Measurements from ENCODE around the gene TNFRSF12A.
"Not testable (repeated sequence)": the region's sequence is repeated elsewhere in the genome, so short reads cannot be mapped to it uniquely, and the experiment has no call there.

Gene TNFRSF12A

DNA sequence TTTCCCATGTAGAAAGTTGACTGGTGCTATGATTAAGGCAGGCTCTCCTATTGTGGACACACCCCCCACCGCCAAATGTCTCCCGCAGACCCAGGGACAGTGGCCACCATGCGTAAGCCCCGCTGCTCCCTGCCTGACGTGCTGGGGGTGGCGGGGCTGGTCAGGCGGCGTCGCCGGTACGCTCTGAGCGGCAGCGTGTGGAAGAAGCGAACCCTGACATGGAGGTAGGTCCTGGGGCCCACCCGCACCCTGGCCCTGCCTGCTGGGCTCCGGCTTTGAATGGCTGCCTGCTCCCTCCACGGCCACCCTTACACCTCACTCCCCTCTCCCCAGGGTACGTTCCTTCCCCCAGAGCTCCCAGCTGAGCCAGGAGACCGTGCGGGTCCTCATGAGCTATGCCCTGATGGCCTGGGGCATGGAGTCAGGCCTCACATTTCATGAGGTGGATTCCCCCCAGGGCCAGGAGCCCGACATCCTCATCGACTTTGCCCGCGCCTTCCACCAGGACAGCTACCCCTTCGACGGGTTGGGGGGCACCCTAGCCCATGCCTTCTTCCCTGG lies 29.8 kb downstream of the TNFRSF12A start:
- DNase-seq (ENCODE audit: low spot score): no peak

- DNase-seq (ENCODE audit: low spot score): no peak
These were observed 30.3 kb downstream of the TNFRSF12A start for GRCh38 chr16:3050487-3050886.

- no peak for DNase-seq (ENCODE audit: low spot score)
These were observed 30.8 kb downstream of the TNFRSF12A start for GRCh38 chr16:3051009-3051408.

- DNase-seq (ENCODE audit: low spot score): no peak
These were observed 31.3 kb downstream of the TNFRSF12A start for GRCh38 chr16:3051494-3051893.

DNA sequence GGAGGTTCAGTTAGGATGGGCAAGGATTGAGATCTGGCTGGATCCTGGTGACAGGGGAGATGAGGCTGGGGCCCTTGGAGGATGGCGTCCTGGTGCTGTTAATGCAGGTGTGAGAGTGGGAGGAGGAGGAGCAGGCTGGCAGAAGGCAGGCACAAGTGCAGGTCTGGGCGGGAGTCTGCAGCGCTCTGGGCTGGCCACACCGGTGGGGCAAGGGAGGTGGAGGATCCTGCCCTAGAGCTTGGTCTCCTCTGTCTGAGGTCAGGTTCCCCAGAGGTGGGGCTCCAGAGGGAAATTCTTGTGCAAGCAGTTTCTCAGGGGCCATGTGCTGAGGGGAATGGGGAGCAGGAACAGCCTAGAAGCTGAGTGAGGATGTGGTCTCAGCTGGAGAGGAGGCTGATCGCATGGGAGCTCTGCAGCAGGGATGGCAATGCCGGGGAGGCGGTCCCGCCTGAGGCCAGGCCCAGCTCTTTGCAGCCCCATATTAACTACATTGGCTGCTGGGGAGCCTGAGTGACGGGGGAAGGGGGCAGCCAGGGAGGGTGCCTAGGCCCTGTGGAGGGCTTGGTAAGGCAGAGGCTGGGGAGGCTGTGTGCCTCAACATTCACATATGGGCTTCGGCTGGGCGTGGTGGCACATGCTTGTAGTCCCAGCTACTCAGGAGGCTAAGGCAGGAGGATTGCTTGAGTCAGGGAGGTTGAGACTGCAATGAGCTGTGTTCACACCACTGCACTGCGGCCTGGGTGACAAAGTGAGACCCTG lies 32.6 kb downstream of the TNFRSF12A start:
- DNase-seq (ENCODE audit: low spot score): not testable (repeated sequence)

GRCh38 chr16:3053330-3053710 lies 33.2 kb downstream of the TNFRSF12A start:
- DNase-seq (ENCODE audit: low spot score): not testable (repeated sequence)

DNA sequence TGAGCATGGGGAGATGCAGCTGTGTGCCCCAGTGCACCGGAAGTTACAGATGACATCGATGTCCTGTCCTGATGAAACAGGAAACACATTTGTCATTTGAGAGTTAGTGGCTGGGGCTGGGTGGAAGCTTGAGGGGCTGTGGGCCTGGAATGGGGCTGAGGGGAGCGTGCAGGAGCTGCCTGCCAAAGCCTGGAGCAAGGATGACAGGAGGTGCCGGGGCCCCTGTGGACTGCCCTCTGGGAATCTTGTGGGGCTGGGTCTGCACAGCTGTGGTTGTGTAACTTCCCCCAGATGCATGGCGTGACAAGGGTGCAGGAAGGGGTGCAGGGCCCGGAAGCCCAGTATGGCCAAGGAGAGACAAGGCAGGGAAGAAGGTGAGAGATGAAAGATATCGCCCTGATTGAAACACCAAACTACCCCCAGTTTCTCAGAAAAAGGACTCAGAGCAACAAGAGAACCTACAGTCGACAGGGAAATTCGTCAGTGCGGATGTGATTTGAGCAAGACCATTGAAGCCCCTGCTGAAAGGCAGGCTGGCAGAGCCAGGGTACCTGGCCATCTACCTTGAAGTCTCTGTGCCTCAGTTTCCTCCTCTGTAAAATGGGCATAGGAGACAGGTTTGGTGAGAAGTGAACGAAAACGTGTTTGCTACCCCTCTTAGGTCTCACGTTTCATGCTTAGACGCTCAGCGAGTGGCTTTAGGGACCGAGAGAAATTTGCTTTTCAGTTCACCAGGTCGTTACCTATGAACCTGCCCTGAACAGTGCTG lies 35.0 kb downstream of the TNFRSF12A start:
- DNase-seq (ENCODE audit: low spot score): no peak

- not testable (repeated sequence) for DNase-seq (ENCODE audit: low spot score)
These were observed 35.6 kb downstream of the TNFRSF12A start for GRCh38 chr16:3055734-3056115.

DNA sequence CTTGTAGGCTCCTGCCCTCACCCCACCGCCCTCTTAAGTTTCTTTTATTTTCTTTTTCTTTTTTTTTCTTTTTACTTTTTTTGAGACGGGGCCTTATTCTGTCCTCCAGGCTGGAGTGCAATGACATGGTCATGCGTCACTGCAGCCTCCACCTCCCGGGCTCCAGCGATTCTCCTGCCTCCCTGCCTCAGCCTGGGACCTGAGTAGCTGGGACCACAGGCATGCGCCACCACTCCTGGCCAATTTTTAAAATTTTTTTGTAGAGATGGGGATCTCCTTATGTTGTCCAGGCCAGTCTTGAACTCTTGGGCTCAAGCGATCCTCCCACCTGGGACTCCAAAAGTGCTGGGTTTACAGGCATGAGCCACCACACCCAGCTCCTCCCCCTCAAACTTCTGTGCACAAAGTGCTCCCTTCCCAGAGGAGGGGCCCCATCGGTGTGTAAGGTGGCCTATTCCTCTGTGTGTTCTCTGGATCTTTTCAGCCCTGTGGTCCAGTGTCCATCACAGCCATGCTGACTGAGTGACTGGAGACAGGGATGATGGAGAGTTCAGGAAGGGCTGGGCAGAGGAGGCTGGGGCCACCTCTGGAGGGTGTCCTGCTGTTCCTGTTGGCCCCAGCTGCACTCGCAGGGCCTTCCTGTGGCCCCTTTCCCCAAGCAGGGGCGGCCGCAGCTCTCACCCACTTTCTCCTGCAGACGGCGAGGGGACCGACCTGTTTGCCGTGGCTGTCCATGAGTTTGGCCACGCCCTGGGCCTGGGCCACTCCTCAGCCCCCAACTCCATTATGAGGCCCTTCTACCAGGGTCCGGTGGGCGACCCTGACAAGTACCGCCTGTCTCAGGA lies 36.4 kb downstream of the TNFRSF12A start:
- no peak for DNase-seq (ENCODE audit: low spot score)

GRCh38 chr16:3057181-3058138 lies 37.3 kb downstream of the TNFRSF12A start:
- no peak for DNase-seq (ENCODE audit: low spot score)

DNA sequence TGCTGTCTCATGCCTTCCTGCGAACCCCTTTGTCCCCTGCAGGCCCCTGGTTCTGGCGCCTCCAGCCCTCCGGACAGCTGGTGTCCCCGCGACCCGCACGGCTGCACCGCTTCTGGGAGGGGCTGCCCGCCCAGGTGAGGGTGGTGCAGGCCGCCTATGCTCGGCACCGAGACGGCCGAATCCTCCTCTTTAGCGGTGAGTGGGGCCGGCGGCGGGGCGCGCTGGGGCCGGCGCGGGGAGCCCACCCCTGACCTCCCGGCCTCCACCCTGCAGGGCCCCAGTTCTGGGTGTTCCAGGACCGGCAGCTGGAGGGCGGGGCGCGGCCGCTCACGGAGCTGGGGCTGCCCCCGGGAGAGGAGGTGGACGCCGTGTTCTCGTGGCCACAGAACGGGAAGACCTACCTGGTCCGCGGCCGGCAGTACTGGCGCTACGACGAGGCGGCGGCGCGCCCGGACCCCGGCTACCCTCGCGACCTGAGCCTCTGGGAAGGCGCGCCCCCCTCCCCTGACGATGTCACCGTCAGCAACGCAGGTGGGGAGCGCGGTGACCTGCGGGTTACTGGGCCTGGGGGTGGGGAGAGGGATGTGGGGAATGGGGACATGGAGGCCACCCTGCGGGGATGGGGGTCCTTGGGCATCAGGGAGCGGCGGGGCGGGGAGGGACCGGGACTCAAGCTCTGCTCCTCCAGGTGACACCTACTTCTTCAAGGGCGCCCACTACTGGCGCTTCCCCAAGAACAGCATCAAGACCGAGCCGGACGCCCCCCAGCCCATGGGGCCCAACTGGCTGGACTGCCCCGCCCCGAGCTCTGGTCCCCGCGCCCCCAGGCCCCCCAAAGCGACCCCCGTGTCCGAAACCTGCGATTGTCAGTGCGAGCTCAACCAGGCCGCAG lies 38.2 kb downstream of the TNFRSF12A start:
- DNase-seq (ENCODE audit: low spot score): no peak

- peak; percentile 94 for DNase-seq (ENCODE audit: low spot score)
These were observed 39.0 kb downstream of the TNFRSF12A start for GRCh38 chr16:3059041-3059722.

DNA sequence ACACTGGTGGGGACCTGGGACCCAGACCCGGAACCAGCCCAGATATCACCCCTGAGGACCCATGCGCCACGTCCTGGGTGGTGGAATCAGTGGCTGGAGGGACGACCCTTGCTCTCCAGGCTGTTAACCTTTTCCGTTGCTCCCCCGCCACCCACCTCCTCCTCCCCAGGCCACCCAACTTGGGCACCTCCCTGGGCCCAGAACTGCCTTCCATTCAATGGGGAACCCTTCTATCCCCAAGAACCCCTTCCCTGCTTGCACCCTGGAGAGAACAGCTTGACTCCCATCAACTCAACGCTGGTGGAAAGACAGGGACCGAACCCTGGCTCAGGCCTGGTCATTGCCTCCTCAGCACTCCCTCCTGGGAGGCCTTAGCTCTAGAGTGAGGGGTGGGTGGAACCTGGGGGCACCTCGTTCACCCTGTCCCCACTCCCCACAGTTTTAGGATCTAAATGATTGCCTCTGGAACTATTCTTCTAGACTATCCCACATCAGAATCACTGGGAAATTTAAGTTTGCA lies 39.6 kb downstream of the TNFRSF12A start:
- DNase-seq (ENCODE audit: low spot score): no peak

DNA sequence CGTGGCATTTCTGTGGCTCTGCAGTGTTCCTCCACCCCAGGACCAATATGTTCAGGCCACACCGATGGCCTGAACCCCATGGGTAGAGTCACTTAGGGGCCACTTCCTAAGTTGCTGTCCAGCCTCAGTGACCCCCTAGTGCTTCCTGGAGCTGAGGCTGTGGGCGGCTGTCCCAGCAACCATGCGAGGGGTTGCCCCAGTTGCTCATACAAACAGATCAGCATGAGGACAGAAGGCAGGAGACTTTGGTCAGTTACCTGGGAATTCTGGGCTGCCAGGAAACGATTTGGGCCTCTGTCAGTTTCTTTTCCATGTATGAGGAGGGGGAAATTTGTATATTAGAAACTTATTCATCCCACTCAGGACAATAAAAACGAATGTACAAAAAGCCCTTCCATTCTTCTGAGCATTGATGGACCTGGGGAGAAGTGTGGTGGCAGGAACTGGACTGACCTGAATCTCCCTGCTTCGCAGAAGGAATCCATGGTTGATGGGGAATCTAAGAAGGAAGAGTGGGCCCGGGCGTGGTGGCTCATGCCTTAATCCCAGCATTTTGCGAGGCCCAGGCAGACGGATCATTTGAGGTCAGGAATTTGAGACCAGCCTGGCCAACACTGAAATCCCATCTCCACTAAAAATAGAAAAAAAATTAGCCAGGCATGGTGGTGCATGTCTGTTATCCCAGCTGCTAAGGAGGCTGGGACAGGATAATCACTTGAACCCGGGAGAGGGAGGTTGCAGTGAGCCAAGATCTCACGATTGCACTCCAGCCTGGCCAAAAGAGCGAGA lies 40.4 kb downstream of the TNFRSF12A start:
- DNase-seq (ENCODE audit: low spot score): no peak

- no peak for DNase-seq (ENCODE audit: low spot score)
These were observed 42.4 kb downstream of the TNFRSF12A start for GRCh38 chr16:3062553-3062952.

DNA sequence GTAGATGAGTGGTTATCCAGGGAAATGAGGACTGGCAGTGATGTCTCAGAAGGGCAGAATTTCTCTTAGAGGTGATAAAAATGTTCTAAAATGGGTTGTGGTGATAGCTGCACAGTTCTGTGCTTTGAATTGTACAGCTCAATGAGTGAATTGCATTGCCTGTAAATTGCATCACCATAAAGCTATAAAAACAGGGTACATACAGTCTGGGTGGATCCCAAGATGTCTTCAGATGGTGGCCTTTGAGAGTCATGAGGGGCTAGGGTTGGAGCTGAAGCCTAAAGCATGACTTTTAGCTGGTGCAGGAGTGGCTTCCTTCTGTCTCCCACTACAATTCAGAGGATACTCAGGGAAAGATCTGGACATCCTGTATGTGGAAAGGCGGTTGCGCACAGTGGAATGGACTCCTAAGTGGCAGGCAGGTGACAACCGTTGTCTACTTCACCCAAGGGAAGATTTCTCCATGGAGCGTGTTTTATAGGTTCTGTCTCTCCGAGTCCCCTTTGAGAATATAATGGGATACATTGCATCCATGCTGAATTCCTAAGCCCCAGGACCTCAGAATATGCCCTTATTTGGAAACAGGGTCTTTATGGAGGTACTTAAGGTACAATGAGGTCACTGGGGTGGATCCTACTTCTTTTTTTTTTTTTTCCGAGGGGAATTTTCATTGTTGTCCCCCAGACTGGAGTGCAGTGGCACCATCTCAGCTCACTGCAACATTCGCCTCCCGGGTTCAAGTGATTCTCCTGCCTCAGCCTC lies 43.6 kb downstream of the TNFRSF12A start:
- no peak for DNase-seq (ENCODE audit: low spot score)

- DNase-seq (ENCODE audit: low spot score): peak; percentile 84
These were observed 45.0 kb downstream of the TNFRSF12A start, which contains the start of gene IL32 for GRCh38 chr16:3065069-3065741. IL32 (plus strand) TSS chr16:3065640; CDS start chr16:3065812, 172 bp downstream.

All from hepatic stellate cell (primary cell).